HG03432 (cell line): ENCODE measurements around the gene KCNQ5.

Experiments
- ATAC-seq: cut with Tn5 transposase; IDR thresholded peaks from one replicate; pipeline ENCODE4 v1.9.1; 2021; ENCODE audit warnings: mild to moderate bottlenecking, moderate library complexity; ENCODE audit not compliant: unreplicated experiment

KCNQ5 gene

GRCh38 chr6:72789145-72789544 lies 167.3 kb downstream of the KCNQ5 start:
- ATAC-seq: no peak

- no peak for ATAC-seq
Measured at GRCh38 chr6:72792692-72793091, 170.8 kb downstream of the KCNQ5 start.

- ATAC-seq: no peak
Measured at GRCh38 chr6:72793641-72794395, 172.0 kb downstream of the KCNQ5 start.

- ATAC-seq: no peak
Measured at GRCh38 chr6:72798196-72798595, 176.3 kb downstream of the KCNQ5 start.

- no peak for ATAC-seq
Measured at GRCh38 chr6:72809746-72810379, 188.0 kb downstream of the KCNQ5 start.

GRCh38 chr6:72810571-72811280 lies 188.9 kb downstream of the KCNQ5 start:
- no peak for ATAC-seq

- no peak for ATAC-seq
Measured at GRCh38 chr6:72811971-72812421, 190.1 kb downstream of the KCNQ5 start.

GRCh38 chr6:72813807-72814596 lies 192.1 kb downstream of the KCNQ5 start:
- no peak for ATAC-seq

- no peak for ATAC-seq
Measured at GRCh38 chr6:72816022-72816421, 194.2 kb downstream of the KCNQ5 start.

GRCh38 chr6:72817208-72817607 lies 195.3 kb downstream of the KCNQ5 start:
- no peak for ATAC-seq

- no peak for ATAC-seq
Measured at GRCh38 chr6:72819609-72820008, 197.7 kb downstream of the KCNQ5 start.

- ATAC-seq: no peak
Measured at GRCh38 chr6:72820153-72820552, 198.3 kb downstream of the KCNQ5 start.

- ATAC-seq: no peak
Measured at GRCh38 chr6:72820906-72821305, 199.0 kb downstream of the KCNQ5 start.

GRCh38 chr6:72822023-72822422 lies 200.2 kb downstream of the KCNQ5 start:
- ATAC-seq: no peak

GRCh38 chr6:72822691-72823090 lies 200.8 kb downstream of the KCNQ5 start:
- no peak for ATAC-seq

GRCh38 chr6:72824833-72825232 lies 203.0 kb downstream of the KCNQ5 start:
- ATAC-seq: peak; percentile 80

GRCh38 chr6:72825315-72825911 lies 203.5 kb downstream of the KCNQ5 start:
- peak; percentile 58 for ATAC-seq

GRCh38 chr6:72826037-72826436 lies 204.2 kb downstream of the KCNQ5 start:
- ATAC-seq: no peak

- no peak for ATAC-seq
Measured at GRCh38 chr6:72826744-72827438, 205.0 kb downstream of the KCNQ5 start.

- ATAC-seq: no peak
Measured at GRCh38 chr6:72828904-72829303, 207.0 kb downstream of the KCNQ5 start.
